ENCODE measurements around the gene UBR1.
"Not testable (repeated sequence)": the region's sequence is repeated elsewhere in the genome, so short reads cannot be mapped to it uniquely, and the experiment has no call there.

GRCh38 chr15:43014671-43015070 is 91.2 kb downstream of the UBR1 start:
- not testable (repeated sequence) for TF ChIP-seq CTCF, POLR2A (IDR thresholded peaks at IDR 0.05)

All from Peyer's patch (tissue), 4 donors.